ENCODE results near the gene PLA2G4A. TPM values are rescaled to one million over a fixed set of nuclear protein-coding genes. Genes with fewer than 3 reads are reported as not detected.
A peak's percentile ranks its signal among the peaks of the same experiment; 100 is the strongest.

Gene PLA2G4A
- polyA plus RNA-seq, 1 donor (not counting 4 experiments of a cell fraction or from before 2014, with no cell fraction given) = 29.2 TPM

- Histone ChIP-seq H4K20me1 (ENCODE audit: control insufficient read depth, extremely low read depth, insufficient read depth, low read length) (no peaks in the 10 kb centered on the region), H3K36me3 (ENCODE audit: control insufficient read depth in 2 of 2, extremely low read depth in 1 of 2, insufficient read depth in 2 of 2, low read length in 2 of 2) (no peaks in the 10 kb centered on the region), H3K4me1 (ENCODE audit: control insufficient read depth, extremely low read depth, insufficient read depth, low read length) (peaks cover 4% of the 10 kb centered on the region), H3K27ac (ENCODE audit: control insufficient read depth, insufficient read depth, low read length) (no peak overlapping the region), H3K4me3 (ENCODE audit: control insufficient read depth in 2 of 3, extremely low read depth in 1 of 3, insufficient read depth in 2 of 3, low read depth in 1 of 3, low read length in 3 of 3) (no peak overlapping the region), H3K27me3 (ENCODE audit: control insufficient read depth, extremely low read depth, insufficient read depth, low read length) (no peaks in the 10 kb centered on the region), H3K4me2 (ENCODE audit: control insufficient read depth, extremely low read depth, insufficient read depth, low read depth, low read length) (no peak overlapping the region), H3K79me2 (ENCODE audit: control insufficient read depth, insufficient read depth, low read length) (no peaks in the 10 kb centered on the region), H3K9ac (ENCODE audit: control insufficient read depth, extremely low read depth, insufficient read depth, low read length) (no peak overlapping the region), H3K9me1 (ENCODE audit: control insufficient read depth, extremely low read depth, insufficient read depth, low read length) (no peaks in the 10 kb centered on the region), H3K9me3 (ENCODE audit: control insufficient read depth, low read depth, low read length) (no peaks in the 10 kb centered on the region), H2AFZ (ENCODE audit: control insufficient read depth, low read length) (no peak overlapping the region)
- DNase-seq (ENCODE audit: low read depth, low spot score) = no peak
- no peak for TF ChIP-seq EZH2 (IDR thresholded peaks at IDR 0.05; ENCODE audit: low read length)
- peak; percentile 27 to 62 (median 51) for TF ChIP-seq CTCF (optimal IDR thresholded peaks at IDR 0.05 in 1 of 3, IDR thresholded peaks at IDR 0.05 in 1 of 3, conservative IDR thresholded peaks at IDR 0.05 in 1 of 3; ENCODE audit: extremely low read depth in 1 of 3, insufficient read depth in 2 of 3, low read length in 3 of 3)
- dilution Hi-C loops (cut with MboI; ENCODE audit: extremely low pct_ligation_motif_present, low sequenced_read_pairs) = loop anchor here (25.0 kb wide), 1 partner anchor 374 kb away; no protein-coding TSS in a partner anchor
- peak; percentile 89 for FAIRE-seq
Observed at GRCh38 chr1:186985889-186986491, 157.2 kb downstream of the PLA2G4A start.

GRCh38 chr1:186987065-186987464 is 158.3 kb downstream of the PLA2G4A start:
- Histone ChIP-seq H3K9me1 (ENCODE audit: control insufficient read depth, extremely low read depth, insufficient read depth, low read length) (no peaks in the 10 kb centered on the region), H2AFZ (ENCODE audit: control insufficient read depth, low read length) (no peak overlapping the region), H3K4me2 (ENCODE audit: control insufficient read depth, extremely low read depth, insufficient read depth, low read depth, low read length) (no peak overlapping the region), H3K4me3 (ENCODE audit: control insufficient read depth in 2 of 3, extremely low read depth in 1 of 3, insufficient read depth in 2 of 3, low read depth in 1 of 3, low read length in 3 of 3) (no peak overlapping the region), H3K27ac (ENCODE audit: control insufficient read depth, insufficient read depth, low read length) (no peak overlapping the region), H3K27me3 (ENCODE audit: control insufficient read depth, extremely low read depth, insufficient read depth, low read length) (no peaks in the 10 kb centered on the region), H3K9ac (ENCODE audit: control insufficient read depth, extremely low read depth, insufficient read depth, low read length) (no peak overlapping the region), H3K4me1 (ENCODE audit: control insufficient read depth, extremely low read depth, insufficient read depth, low read length) (peaks cover 4% of the 10 kb centered on the region), H3K9me3 (ENCODE audit: control insufficient read depth, low read depth, low read length) (no peaks in the 10 kb centered on the region), H4K20me1 (ENCODE audit: control insufficient read depth, extremely low read depth, insufficient read depth, low read length) (no peaks in the 10 kb centered on the region), H3K79me2 (ENCODE audit: control insufficient read depth, insufficient read depth, low read length) (no peaks in the 10 kb centered on the region), H3K36me3 (ENCODE audit: control insufficient read depth in 2 of 2, extremely low read depth in 1 of 2, insufficient read depth in 2 of 2, low read length in 2 of 2) (no peaks in the 10 kb centered on the region)
- no peak for FAIRE-seq
- no peak for TF ChIP-seq EZH2 (IDR thresholded peaks at IDR 0.05; ENCODE audit: low read length)
- no peak for TF ChIP-seq CTCF (optimal IDR thresholded peaks at IDR 0.05 in 1 of 3, IDR thresholded peaks at IDR 0.05 in 1 of 3, conservative IDR thresholded peaks at IDR 0.05 in 1 of 3; ENCODE audit: extremely low read depth in 1 of 3, insufficient read depth in 2 of 3, low read length in 3 of 3)
- dilution Hi-C loops (cut with MboI; ENCODE audit: extremely low pct_ligation_motif_present, low sequenced_read_pairs) = loop anchor here (25.0 kb wide), 1 partner anchor 375 kb away; no protein-coding TSS in a partner anchor
- DNase-seq (ENCODE audit: low read depth, low spot score) = no peak

Data from keratinocyte (primary cell).